Measurements from ENCODE around the gene LGR5.

Gene LGR5

GRCh38 chr12:71438670-71439361 is 782 bp upstream of the LGR5 start:
- peak overlapping the region; percentile 49 for H3K4me3 ChIP-seq (ENCODE audit: low read length)
- no peak for DNase-seq (ENCODE audit: low read depth)
- no peak for TF ChIP-seq CTCF (conservative IDR thresholded peaks at IDR 0.05; ENCODE audit: low read length)

GRCh38 chr12:71439362-71439612 is 311 bp upstream of the LGR5 start:
- H3K4me3 ChIP-seq (ENCODE audit: low read length), result peak overlapping the region; percentile 49
- DNase-seq (ENCODE audit: low read depth), result no peak
- TF ChIP-seq CTCF (conservative IDR thresholded peaks at IDR 0.05; ENCODE audit: low read length), result no peak

GRCh38 chr12:71440345-71440762 is 756 bp downstream of the LGR5 start:
- peak overlapping the region; percentile 49 for H3K4me3 ChIP-seq (ENCODE audit: low read length)
- no peak for DNase-seq (ENCODE audit: low read depth)

GRCh38 chr12:71440763-71441748 is 1.5 kb downstream of the LGR5 start:
- peak overlapping the region; percentile 49; the same call in 1 of the 2 replicates for H3K4me3 ChIP-seq (ENCODE audit: low read length)
- no peak for TF ChIP-seq CTCF (conservative IDR thresholded peaks at IDR 0.05; ENCODE audit: low read length)
- no peak for DNase-seq (ENCODE audit: low read depth)

More at GRCh38 chr12:71440345-71440762, 756 bp downstream of the LGR5 start:
- TF ChIP-seq CTCF (conservative IDR thresholded peaks at IDR 0.05; ENCODE audit: low read length), result no peak

GRCh38 chr12:71441836-71442566 is 2.4 kb downstream of the LGR5 start:
- no peak overlapping the region for H3K4me3 ChIP-seq (ENCODE audit: low read length)
- no peak for TF ChIP-seq CTCF (conservative IDR thresholded peaks at IDR 0.05; ENCODE audit: low read length)
- DNase-seq (ENCODE audit: low read depth), result no peak

- DNase-seq (ENCODE audit: low read depth), result no peak
- TF ChIP-seq CTCF (conservative IDR thresholded peaks at IDR 0.05; ENCODE audit: low read length), result no peak
- no peak overlapping the region for H3K4me3 ChIP-seq (ENCODE audit: low read length)
Measured at GRCh38 chr12:71442567-71442931, 3.0 kb downstream of the LGR5 start.

All from AG10803 (cell line).